HEK293T (cell line): ENCODE results near the gene SH2D3C.

Source experiments
- CTCF ChIA-PET: fragments of 350-600 bp; formaldehyde crosslinking; extraction: SDS; loops from one replicate; lab custom pipeline; 2021; ENCODE audit warnings: antibody characterized with exemption, inconsistent platforms; lab: Yijun Ruan, JAX
- POLR2A ChIA-PET: fragments of 350-600 bp; formaldehyde crosslinking; extraction: SDS; loops from one replicate; lab custom pipeline; 2020; ENCODE audit warnings: antibody characterized with exemption, inconsistent platforms; lab: Yijun Ruan, JAX
- DNase-seq: peaks from one replicate; pipeline ENCODE4 v3.0.0; 2012; ENCODE audit warnings: mixed read lengths; ENCODE audit errors: extremely low spot score
- ARNT ChIP-seq: fragments of 450-650 bp; IDR thresholded peaks from 2 replicates; pipeline ENCODE4 v1.6.1; 2017; ENCODE audit warnings: mild to moderate bottlenecking
- BHLHE40 ChIP-seq: fragments of 450-650 bp; IDR thresholded peaks from 2 replicates; pipeline ENCODE4 v1.6.1; 2016; ENCODE audit warnings: mild to moderate bottlenecking, moderate library complexity, borderline replicate concordance
- CTBP1 ChIP-seq: fragments of 450-650 bp; IDR thresholded peaks from 2 replicates; pipeline ENCODE4 v1.6.1; 2016; ENCODE audit warnings: borderline replicate concordance
- ELF4 ChIP-seq: fragments of 450-650 bp; IDR thresholded peaks from 2 replicates; pipeline ENCODE4 v1.6.1; 2017; ENCODE audit warnings: antibody characterized with exemption
- FOXA1 ChIP-seq: fragments of 450-650 bp; IDR thresholded peaks from 2 replicates; pipeline ENCODE4 v1.6.1; 2016; ENCODE audit warnings: mild to moderate bottlenecking
- FOXK2 ChIP-seq: fragments of 450-650 bp; IDR thresholded peaks from 2 replicates; pipeline ENCODE4 v1.6.1; 2016; ENCODE audit warnings: mild to moderate bottlenecking
- FOXM1 ChIP-seq: fragments of 450-650 bp; IDR thresholded peaks from 2 replicates; pipeline ENCODE4 v1.6.1; 2017; ENCODE audit warnings: mild to moderate bottlenecking, borderline replicate concordance
- HDGF ChIP-seq: fragments of 450-650 bp; IDR thresholded peaks from 2 replicates; pipeline ENCODE4 v1.6.1; 2017; ENCODE audit warnings: antibody characterized with exemption, borderline replicate concordance
- L3MBTL2 ChIP-seq: fragments of 450-650 bp; conservative IDR thresholded peaks from 2 replicates; pipeline ENCODE4 v1.6.1; 2016; ENCODE audit warnings: mild to moderate bottlenecking
- LEF1 ChIP-seq: fragments of 450-650 bp; IDR thresholded peaks from 2 replicates; pipeline ENCODE4 v1.6.1; 2017; ENCODE audit warnings: mild to moderate bottlenecking, borderline replicate concordance
- NFRKB ChIP-seq: fragments of 450-650 bp; IDR thresholded peaks from 2 replicates; pipeline ENCODE4 v1.6.1; 2016; ENCODE audit warnings: mild to moderate bottlenecking, moderate library complexity
- PKNOX1 ChIP-seq: fragments of 450-650 bp; IDR thresholded peaks from 2 replicates; pipeline ENCODE4 v1.6.1; 2016
- SP1 ChIP-seq: fragments of 450-650 bp; IDR thresholded peaks from 2 replicates; pipeline ENCODE4 v1.6.1; 2017
- SUZ12 ChIP-seq: fragments of 450-650 bp; IDR thresholded peaks from 2 replicates; pipeline ENCODE4 v1.6.1; 2016; ENCODE audit warnings: mild to moderate bottlenecking
- TARDBP ChIP-seq: fragments of 450-650 bp; IDR thresholded peaks from 2 replicates; pipeline ENCODE4 v1.6.1; 2016
- ZNF384 ChIP-seq: fragments of 450-650 bp; IDR thresholded peaks from 2 replicates; pipeline ENCODE4 v1.6.1; 2016

The SH2D3C gene

GRCh38 chr9:127768698-127769097, 9.8 kb downstream of the SH2D3C start:
- TF ChIP-seq ARNT (no peak), CTBP1 (no peak), HDGF (no peak), FOXK2 (no peak), FOXA1 (no peak)
- DNase-seq: no peak
- ChIA-PET POLR2A (no interaction called here), CTCF (no interaction called here)

- no peak for DNase-seq
- CTCF ChIA-PET: no interaction called here
- TF ChIP-seq BHLHE40 (no peak), ELF4 (no peak), TARDBP (no peak), FOXK2 (no peak)
- POLR2A ChIA-PET: interaction anchor here (1.0 to 1.8 kb wide), 2 partner anchors 17 to 27 kb away, joined by 3 to 6 read pairs; partner anchors contain the start of gene CDK9
Observed at GRCh38 chr9:127767909-127768331, 10.5 kb downstream of the SH2D3C start.

GRCh38 chr9:127767410-127767809, 11.1 kb downstream of the SH2D3C start:
- CTCF ChIA-PET: interaction anchor here (0.7 to 1.1 kb wide), 2 partner anchors 33 to 263 kb away, joined by 3 read pairs; partner anchors contain the start of gene TOR2A
- POLR2A ChIA-PET: interaction anchor here (1.0 to 1.8 kb wide), 2 partner anchors 18 to 27 kb away, joined by 3 to 6 read pairs; partner anchors contain the start of gene CDK9
- DNase-seq: no peak
- TF ChIP-seq SUZ12 (no peak), FOXA1 (no peak), FOXK2 (no peak), LEF1 (no peak), SP1 (no peak), TARDBP (no peak), BHLHE40 (no peak), CTBP1 (no peak), HDGF (no peak), ARNT (no peak), PKNOX1 (no peak), FOXM1 (no peak), ELF4 (no peak), L3MBTL2 (no peak), NFRKB (no peak)

GRCh38 chr9:127765418-127765817, 13.0 kb downstream of the SH2D3C start:
- ChIA-PET CTCF (interaction anchor here (0.7 kb wide), 1 partner anchor 132 kb away, joined by 3 read pairs; no protein-coding TSS in a partner anchor), POLR2A (interaction anchor here (1.0 kb wide), 1 partner anchor 20 kb away, joined by 3 read pairs; no protein-coding TSS in a partner anchor)
- TF ChIP-seq LEF1: no peak
- no peak for TF ChIP-seq SUZ12
- TF ChIP-seq PKNOX1: no peak
- TF ChIP-seq ELF4: no peak
- TF ChIP-seq ARNT: no peak
- TF ChIP-seq BHLHE40: no peak
- no peak for TF ChIP-seq L3MBTL2
- no peak for TF ChIP-seq FOXK2
- no peak for TF ChIP-seq ZNF384
- TF ChIP-seq FOXM1: no peak

GRCh38 chr9:127763918-127764384, 14.5 kb downstream of the SH2D3C start:
- no peak for TF ChIP-seq NFRKB
- ChIA-PET POLR2A (interaction anchor here (1.0 kb wide), 1 partner anchor 29 kb away, joined by 5 read pairs; no protein-coding TSS in a partner anchor), CTCF (interaction anchor here (0.8 to 1.5 kb wide), 5 partner anchors 21 to 174 kb away, joined by 3 to 5 read pairs (median 3); no protein-coding TSS in a partner anchor)
- DNase-seq: no peak

More at GRCh38 chr9:127765418-127765817, 13.0 kb downstream of the SH2D3C start:
- no peak for DNase-seq

- POLR2A ChIA-PET: interaction anchor here (0.6 kb wide), 1 partner anchor 63 kb away, joined by 3 read pairs; no protein-coding TSS in a partner anchor
Observed at GRCh38 chr9:127762111-127762676, 16.3 kb downstream of the SH2D3C start.

More at GRCh38 chr9:127762111-127762676, 16.3 kb downstream of the SH2D3C start:
- no peak for DNase-seq
- no peak for TF ChIP-seq SP1
- no peak for TF ChIP-seq L3MBTL2
- TF ChIP-seq BHLHE40: no peak
- TF ChIP-seq FOXM1: no peak
- no peak for TF ChIP-seq TARDBP
- TF ChIP-seq ARNT: no peak
- no peak for TF ChIP-seq ZNF384
- no peak for TF ChIP-seq FOXK2
- no peak for TF ChIP-seq PKNOX1
- no peak for TF ChIP-seq FOXA1
- TF ChIP-seq LEF1: no peak
- no peak for TF ChIP-seq NFRKB
- no peak for TF ChIP-seq HDGF
- no peak for TF ChIP-seq ELF4
- TF ChIP-seq SUZ12: no peak
- no peak for TF ChIP-seq CTBP1
- CTCF ChIA-PET: no interaction called here
